OCI-LY1 (cell line): ENCODE measurements around the gene SBDS.
"Not testable (repeated sequence)": the region's sequence is repeated elsewhere in the genome, so short reads cannot be mapped to it uniquely, and the experiment has no call there.

Source experiments
- H2AFZ ChIP-seq: fragments of 200-600 bp; sonication (generic), shearing (Covaris generic); 2 replicates; pipeline ENCODE4 v1.6.0; 2014; ENCODE audit warnings: antibody characterized with exemption, mild to moderate bottlenecking, low read length
- H3F3A ChIP-seq: fragments of 200-600 bp; sonication (generic), shearing (Covaris generic); 2 replicates; pipeline ENCODE4 v1.6.0; 2014; ENCODE audit warnings: mild to moderate bottlenecking, antibody characterized with exemption, low read length, moderate library complexity; ENCODE audit not compliant: insufficient read depth
- H3K27ac ChIP-seq: fragments of 200-600 bp; sonication (generic); 2 replicates; pipeline ENCODE4 v1.5.1; 2014; ENCODE audit warnings: low read length, mixed run types, mild to moderate bottlenecking, low read depth; ENCODE audit not compliant: poor library complexity, severe bottlenecking
- H3K27me3 ChIP-seq: fragments of 200-600 bp; sonication (generic); 2 replicates; pipeline ENCODE4 v1.6.0; 2014; ENCODE audit warnings: antibody characterized with exemption, mild to moderate bottlenecking, low read length, moderate library complexity; ENCODE audit not compliant: insufficient read depth
- H3K36me3 ChIP-seq: fragments of 200-600 bp; sonication (generic); 2 replicates; pipeline ENCODE4 v1.6.1; 2014; ENCODE audit warnings: mild to moderate bottlenecking, antibody characterized with exemption, low read length, moderate library complexity, mixed read lengths; ENCODE audit not compliant: insufficient read depth
- H3K4me1 ChIP-seq: fragments of 200-600 bp; sonication (generic); 2 replicates; pipeline ENCODE4 v1.5.1; 2014; ENCODE audit warnings: mild to moderate bottlenecking, low read length, moderate library complexity; ENCODE audit not compliant: insufficient read depth, severe bottlenecking
- H3K4me2 ChIP-seq: fragments of 200-600 bp; sonication (generic), shearing (Covaris generic); 2 replicates; pipeline ENCODE4 v1.6.1; 2014; ENCODE audit warnings: low read length
- H3K4me3 ChIP-seq: fragments of 200-600 bp; sonication (generic); 2 replicates; pipeline ENCODE4 v1.5.1; 2014; ENCODE audit warnings: low read length, low read depth, mild to moderate bottlenecking, mixed read lengths; ENCODE audit not compliant: poor library complexity, severe bottlenecking
- H3K79me2 ChIP-seq: fragments of 200-600 bp; shearing (Covaris generic); 2 replicates; pipeline ENCODE4 v1.6.1; 2016; ENCODE audit warnings: mixed run types, low read length, mixed read lengths; ENCODE audit not compliant: insufficient read depth
- H3K9ac ChIP-seq: fragments of 200-600 bp; sonication (generic), shearing (Covaris generic); 2 replicates; pipeline ENCODE4 v1.6.1; 2014; ENCODE audit warnings: mild to moderate bottlenecking, low read length, mixed read lengths
- H3K9me2 ChIP-seq: fragments of 200-600 bp; sonication (generic), shearing (Covaris generic); 2 replicates; pipeline ENCODE4 v1.6.1; 2014; ENCODE audit warnings: low read depth, mild to moderate bottlenecking, low read length, mixed read lengths
- H3K9me3 ChIP-seq: fragments of 200-600 bp; shearing (Covaris generic); 2 replicates; pipeline ENCODE4 v1.6.1; 2014; ENCODE audit warnings: low read length, mixed read lengths
- H4K20me1 ChIP-seq: fragments of 200-600 bp; sonication (generic), shearing (Covaris generic); 2 replicates; pipeline ENCODE4 v1.6.0; 2016; ENCODE audit warnings: mild to moderate bottlenecking, low read length; ENCODE audit not compliant: insufficient read depth
- EZH2 ChIP-seq: fragments of 200-600 bp; sonication (generic), shearing (Covaris generic); IDR thresholded peaks from 2 replicates; pipeline ENCODE4 v1.8.0; 2017; ENCODE audit warnings: borderline replicate concordance, mixed run types, mild to moderate bottlenecking, antibody characterized with exemption, low read length, moderate library complexity, mixed read lengths
- TF ChIP-seq, protein P1 (sequence below): fragments of 200-600 bp; sonication (generic), shearing (Covaris generic); IDR thresholded peaks from 2 replicates; pipeline ENCODE4 v1.5.1; 2017; ENCODE audit warnings: mild to moderate bottlenecking, antibody characterized with exemption, low read length, moderate library complexity, mixed read lengths

The SBDS gene

DNA sequence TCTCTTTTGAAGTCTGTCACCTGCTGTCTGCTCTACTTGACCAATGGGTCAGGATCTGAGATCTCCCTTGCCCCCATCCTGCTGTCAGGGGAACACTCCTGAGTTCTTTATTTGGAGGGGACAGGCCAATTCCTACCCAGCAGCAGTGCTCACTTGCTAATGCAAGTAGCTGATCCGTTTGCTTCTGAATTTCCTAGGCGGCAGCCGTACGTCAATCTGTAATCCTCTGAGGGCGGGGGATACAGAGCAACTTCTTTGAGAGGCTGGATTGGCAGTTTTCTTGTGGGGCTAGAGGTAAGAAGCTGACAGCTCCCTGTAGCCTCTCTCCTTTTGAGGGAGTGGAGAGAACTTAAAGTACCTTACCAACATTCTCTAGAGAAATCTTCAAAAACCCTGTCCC lies 37.9 kb upstream of the SBDS start:
- no peaks in the 10 kb centered on the region for H3K4me1 ChIP-seq
- H3K9me3 ChIP-seq: no peaks in the 10 kb centered on the region; the same call in 1 of the 2 replicates
- H3K9me2 ChIP-seq: no peaks in the 10 kb centered on the region
- H3K36me3 ChIP-seq: peaks cover 43% of the 10 kb centered on the region
- H3K27me3 ChIP-seq: no peaks in the 10 kb centered on the region
- no peaks in the 10 kb centered on the region for H3K79me2 ChIP-seq
- no peak overlapping the region for H3K27ac ChIP-seq
- no peaks in the 10 kb centered on the region for H4K20me1 ChIP-seq
- no peak overlapping the region for H3K4me3 ChIP-seq
- H3F3A ChIP-seq: no peaks in the 10 kb centered on the region
- H2AFZ ChIP-seq: no peak overlapping the region
- TF ChIP-seq, protein P1, sequence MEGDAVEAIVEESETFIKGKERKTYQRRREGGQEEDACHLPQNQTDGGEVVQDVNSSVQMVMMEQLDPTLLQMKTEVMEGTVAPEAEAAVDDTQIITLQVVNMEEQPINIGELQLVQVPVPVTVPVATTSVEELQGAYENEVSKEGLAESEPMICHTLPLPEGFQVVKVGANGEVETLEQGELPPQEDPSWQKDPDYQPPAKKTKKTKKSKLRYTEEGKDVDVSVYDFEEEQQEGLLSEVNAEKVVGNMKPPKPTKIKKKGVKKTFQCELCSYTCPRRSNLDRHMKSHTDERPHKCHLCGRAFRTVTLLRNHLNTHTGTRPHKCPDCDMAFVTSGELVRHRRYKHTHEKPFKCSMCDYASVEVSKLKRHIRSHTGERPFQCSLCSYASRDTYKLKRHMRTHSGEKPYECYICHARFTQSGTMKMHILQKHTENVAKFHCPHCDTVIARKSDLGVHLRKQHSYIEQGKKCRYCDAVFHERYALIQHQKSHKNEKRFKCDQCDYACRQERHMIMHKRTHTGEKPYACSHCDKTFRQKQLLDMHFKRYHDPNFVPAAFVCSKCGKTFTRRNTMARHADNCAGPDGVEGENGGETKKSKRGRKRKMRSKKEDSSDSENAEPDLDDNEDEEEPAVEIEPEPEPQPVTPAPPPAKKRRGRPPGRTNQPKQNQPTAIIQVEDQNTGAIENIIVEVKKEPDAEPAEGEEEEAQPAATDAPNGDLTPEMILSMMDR: no peak
- no peak for TF ChIP-seq EZH2
- H3K9ac ChIP-seq: no peak overlapping the region
- H3K4me2 ChIP-seq: no peak overlapping the region

DNA sequence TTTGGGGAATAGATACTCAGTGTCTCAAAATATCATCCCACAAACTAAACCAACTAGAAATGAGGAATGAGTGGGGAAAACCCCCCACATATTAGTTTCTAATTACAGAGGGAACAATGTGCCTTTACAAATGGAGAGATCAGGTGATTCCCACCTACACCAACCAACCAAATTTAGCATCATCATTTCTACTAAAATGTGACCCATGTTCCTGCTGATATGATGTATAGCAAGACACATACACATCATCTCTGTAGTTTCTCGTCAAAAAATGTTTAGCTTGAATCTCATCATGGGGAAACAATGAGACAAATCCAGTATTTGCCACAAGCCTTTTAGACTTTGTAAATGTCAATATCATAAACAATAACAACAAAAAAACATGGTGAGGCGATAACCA lies 36.3 kb upstream of the SBDS start:
- not testable (repeated sequence) for H2AFZ ChIP-seq, H3K79me2 ChIP-seq, H3K4me1 ChIP-seq, H3K9me2 ChIP-seq, H3K4me2 ChIP-seq, H3K9me3 ChIP-seq, H4K20me1 ChIP-seq, H3K27ac ChIP-seq, H3F3A ChIP-seq, H3K4me3 ChIP-seq, H3K9ac ChIP-seq, H3K27me3 ChIP-seq
- peaks cover 52% of the 10 kb centered on the region for H3K36me3 ChIP-seq

DNA sequence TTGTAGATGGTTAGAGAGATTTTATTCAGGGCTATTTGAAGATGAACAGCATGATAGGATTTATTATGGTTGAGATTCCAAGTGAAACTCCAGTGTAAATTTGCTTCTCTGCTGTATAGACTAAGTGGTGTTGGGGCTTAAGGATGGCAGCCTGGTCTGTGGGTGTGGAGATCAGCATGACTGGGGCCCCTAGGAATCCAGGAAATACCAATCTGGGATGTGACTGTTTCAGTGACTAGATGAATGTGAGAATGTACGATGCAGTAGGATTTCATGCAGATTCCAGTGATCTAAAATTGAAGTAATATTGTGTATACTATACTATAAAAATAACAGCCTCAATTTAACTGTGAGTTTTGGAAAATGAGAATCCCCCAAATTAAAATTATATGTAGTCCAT lies 30.1 kb upstream of the SBDS start:
- H3K9ac ChIP-seq, H3K9me2 ChIP-seq, H3K27ac ChIP-seq, H3K9me3 ChIP-seq, H2AFZ ChIP-seq, H3K4me2 ChIP-seq, H3K4me3 ChIP-seq, H3F3A ChIP-seq, H3K27me3 ChIP-seq, H3K4me1 ChIP-seq, H4K20me1 ChIP-seq, H3K79me2 ChIP-seq: not testable (repeated sequence)
- peaks cover 65% of the 10 kb centered on the region for H3K36me3 ChIP-seq

DNA sequence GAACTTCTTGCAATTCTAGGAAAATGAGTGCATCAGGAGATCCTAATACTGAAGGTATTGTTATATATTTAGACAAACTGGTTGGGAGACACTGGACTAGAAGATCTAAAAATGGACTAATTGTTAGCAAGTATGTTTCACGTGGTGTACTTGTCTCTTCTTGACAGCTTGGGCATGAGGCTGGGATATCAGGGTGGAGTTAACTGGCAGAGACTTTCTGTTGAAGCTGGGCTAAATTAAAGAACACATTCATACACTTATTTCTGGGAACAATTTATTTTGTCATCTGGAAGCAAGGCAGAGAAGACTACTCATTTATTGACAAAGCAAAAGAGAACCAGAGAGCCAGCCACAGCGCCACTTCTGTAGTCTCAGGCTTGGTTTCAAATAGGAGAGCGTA lies 27.1 kb upstream of the SBDS start:
- H3K27ac ChIP-seq: no peak overlapping the region
- H3K4me2 ChIP-seq: no peak overlapping the region
- peaks cover 70% of the 10 kb centered on the region for H3K36me3 ChIP-seq
- no peaks in the 10 kb centered on the region for H3K9me2 ChIP-seq
- no peaks in the 10 kb centered on the region for H3K4me1 ChIP-seq
- no peaks in the 10 kb centered on the region for H4K20me1 ChIP-seq
- no peak overlapping the region for H3K9ac ChIP-seq
- H2AFZ ChIP-seq: no peak overlapping the region
- no peaks in the 10 kb centered on the region for H3K79me2 ChIP-seq
- no peaks in the 10 kb centered on the region for H3K9me3 ChIP-seq
- no peaks in the 10 kb centered on the region for H3F3A ChIP-seq
- TF ChIP-seq, protein P1: no peak
- no peak for TF ChIP-seq EZH2
- H3K4me3 ChIP-seq: no peak overlapping the region
- H3K27me3 ChIP-seq: no peaks in the 10 kb centered on the region
